ENCODE data around the gene PAIP2B. TPM values are rescaled to one million over a fixed set of nuclear protein-coding genes. Genes with fewer than 3 reads are reported as not detected.
A peak's percentile ranks its signal among the peaks of the same experiment; 100 is the strongest.
"Not testable (repeated sequence)": the region's sequence is repeated elsewhere in the genome, so short reads cannot be mapped to it uniquely, and the experiment has no call there.

The PAIP2B gene
- 1 to 10 TPM; 4.7 to 6.3 TPM for total RNA-seq
- long read RNA-seq, partial matches to known transcripts, result 0 of 2 reads
- long read RNA-seq, other reads (novel, unspliced or antisense), result 2 of 2 reads

DNA sequence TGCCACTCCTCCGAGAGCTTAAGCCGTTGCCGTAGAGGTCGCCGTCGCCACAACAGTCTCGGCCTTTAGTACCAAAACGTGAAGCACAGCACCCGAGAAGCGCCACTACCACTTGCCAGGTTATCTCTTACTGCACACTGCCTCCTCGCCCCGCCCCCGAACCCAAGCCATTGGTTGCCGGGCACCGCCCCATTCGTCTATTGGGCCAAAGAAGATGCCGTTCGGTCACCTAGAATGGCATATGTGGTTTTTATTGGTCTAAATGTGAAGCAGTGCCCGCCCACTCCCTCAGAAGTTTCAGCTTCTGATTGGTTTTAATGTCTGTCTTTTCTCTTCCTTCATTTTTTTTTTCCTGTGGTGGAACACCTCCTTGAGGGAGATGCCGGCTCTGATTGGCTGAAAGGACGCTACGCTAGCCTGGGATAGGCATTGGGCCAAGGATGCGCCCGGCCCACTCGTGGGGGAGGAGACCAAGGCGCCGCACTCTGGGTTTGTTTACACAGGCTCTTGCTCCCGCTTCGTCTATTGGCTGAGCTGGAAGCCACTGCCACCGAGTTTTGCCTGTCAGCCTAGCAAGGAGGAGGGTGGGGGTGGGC is at the start of gene PAIP2B:
PAIP2B (minus strand) TSS at position 139 of the 596 bp plus-strand sequence. CDS start 24,514 bp downstream, outside the sequence.
- DNase-seq (peak; percentile 99), ATAC-seq (peak; percentile 94)
- intact Hi-C loops (cut with DNase I, micrococcal nuclease), result no loop called here

DNA sequence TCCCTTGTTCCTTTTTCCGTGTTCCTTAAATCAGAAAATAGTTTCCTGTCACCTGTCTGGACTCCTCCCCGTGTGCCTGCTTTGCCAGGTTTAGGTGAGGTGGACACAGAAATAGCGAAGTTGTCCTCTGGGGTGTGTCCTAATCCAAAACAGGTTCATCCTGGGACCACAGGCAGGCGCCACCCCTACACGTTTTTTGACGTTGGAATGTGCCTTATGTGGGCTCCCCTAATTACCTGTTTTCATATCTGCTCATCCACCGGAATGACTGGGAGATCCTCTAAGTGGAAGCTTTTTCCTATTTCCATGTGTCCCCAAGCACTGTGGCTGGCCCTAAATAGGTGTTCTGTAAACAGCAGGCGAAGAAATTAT is 49.0 kb upstream of the PAIP2B start:
- intact Hi-C loops (cut with DNase I, micrococcal nuclease), result no loop called here
- no peak for ATAC-seq
- DNase-seq, result peak in 1 of 2 donors; percentile 9

GRCh38 chr2:71269511-71270090 is 42.7 kb upstream of the PAIP2B start:
- intact Hi-C loops (cut with DNase I, micrococcal nuclease), result no loop called here
- ATAC-seq (no peak), DNase-seq (no peak)

DNA sequence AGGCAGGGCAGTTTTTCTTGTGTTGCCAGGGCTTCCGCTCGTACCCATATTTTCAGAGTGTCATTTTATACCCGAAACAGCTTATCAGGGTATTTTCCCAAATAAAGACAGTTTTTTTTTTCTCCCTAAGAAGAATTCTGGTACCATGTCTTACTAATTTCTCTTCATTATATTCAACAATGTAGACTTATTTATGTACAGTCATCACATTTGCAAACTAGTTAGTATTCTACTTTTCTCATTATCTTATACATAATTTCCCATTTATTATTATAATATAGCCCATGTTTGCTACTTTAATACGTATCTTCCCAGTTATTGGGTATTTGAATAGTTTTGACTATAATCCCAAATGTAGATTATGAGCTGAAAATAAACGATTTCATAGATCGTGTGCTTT is 36.5 kb upstream of the PAIP2B start:
- intact Hi-C loops (cut with DNase I, micrococcal nuclease), result no loop called here
- ATAC-seq (no peak), DNase-seq (no peak)

DNA sequence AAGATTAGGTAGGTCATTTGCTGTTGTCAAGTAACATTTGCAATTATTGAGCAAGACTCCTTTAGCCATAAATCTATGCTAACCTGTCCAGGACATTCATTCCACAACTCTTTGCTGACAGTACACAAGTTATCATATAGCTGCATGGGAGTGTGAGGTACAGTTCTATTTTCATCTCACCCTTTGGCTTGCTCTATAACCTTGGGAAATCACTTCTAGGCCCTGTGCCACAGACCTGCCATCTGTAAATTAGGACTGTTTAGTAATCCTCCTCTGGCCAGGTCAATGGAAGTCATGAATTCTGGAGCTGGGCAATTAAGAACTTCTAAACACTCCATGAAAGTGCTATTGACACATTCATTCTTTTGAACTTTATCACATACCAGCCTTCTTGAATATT is 34.6 kb upstream of the PAIP2B start:
- intact Hi-C loops (cut with DNase I, micrococcal nuclease), result no loop called here
- DNase-seq (no peak), ATAC-seq (no peak)

- DNase-seq (no peak), ATAC-seq (no peak)
- intact Hi-C loops (cut with DNase I, micrococcal nuclease), result no loop called here
Measured at GRCh38 chr2:71256421-71256820, 29.5 kb upstream of the PAIP2B start.

GRCh38 chr2:71254776-71255175 is 27.9 kb upstream of the PAIP2B start:
- ATAC-seq, result no peak
- no peak for DNase-seq
- intact Hi-C loops (cut with DNase I, micrococcal nuclease), result no loop called here

DNA sequence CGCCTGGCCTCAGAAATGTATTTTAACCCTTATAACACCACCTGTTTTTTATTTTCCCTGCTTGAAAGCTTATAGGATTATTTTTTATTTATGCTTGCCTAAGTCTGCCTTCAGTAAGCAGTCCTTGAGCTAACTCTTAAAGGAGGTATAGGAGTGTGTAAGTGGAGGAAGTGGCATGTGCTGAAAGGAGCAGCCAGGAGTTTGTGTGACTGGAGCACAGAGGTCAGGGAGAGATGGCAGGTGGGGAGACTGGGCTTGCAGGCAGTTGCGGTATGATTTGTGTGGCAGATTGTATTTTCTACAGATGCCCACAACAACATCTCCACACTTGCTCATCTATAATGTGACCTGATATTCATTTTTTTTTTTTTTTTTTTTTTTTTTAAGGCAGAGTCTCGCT is 27.2 kb upstream of the PAIP2B start:
- DNase-seq (no peak), ATAC-seq (no peak)
- intact Hi-C loops (cut with DNase I, micrococcal nuclease), result no loop called here

GRCh38 chr2:71253476-71253875 is 26.6 kb upstream of the PAIP2B start:
- intact Hi-C loops (cut with DNase I, micrococcal nuclease), result no loop called here
- ATAC-seq (no peak), DNase-seq (no peak)

DNA sequence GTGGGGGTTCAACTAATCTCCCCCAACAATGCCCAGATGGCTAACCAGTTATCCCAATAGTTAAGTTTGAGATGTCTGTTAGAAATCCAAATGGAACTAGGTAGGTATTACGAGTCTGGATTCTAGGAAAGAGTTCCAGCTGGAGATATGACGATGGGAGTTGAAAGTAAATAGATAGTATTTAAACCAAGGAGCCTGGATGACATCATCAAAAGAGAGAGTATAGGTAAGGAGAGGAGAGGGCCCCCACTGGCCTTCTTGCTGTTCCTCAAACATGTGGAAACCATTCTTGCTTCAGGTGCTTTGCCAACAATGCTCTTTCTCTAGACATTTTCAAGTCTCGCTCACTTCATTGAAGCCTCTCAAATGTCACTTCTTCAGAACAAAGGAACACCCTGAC is 26.0 kb upstream of the PAIP2B start:
- intact Hi-C loops (cut with DNase I, micrococcal nuclease), result no loop called here
- ATAC-seq (no peak), DNase-seq (no peak)

- intact Hi-C loops (cut with DNase I, micrococcal nuclease), result no loop called here
- ATAC-seq (no peak), DNase-seq (no peak)
Measured at GRCh38 chr2:71250935-71251334, 24.0 kb upstream of the PAIP2B start.

GRCh38 chr2:71244302-71244660 is 17.4 kb upstream of the PAIP2B start:
- intact Hi-C loops (cut with DNase I, micrococcal nuclease), result no loop called here
- ATAC-seq (no peak), DNase-seq (no peak)

GRCh38 chr2:71243634-71244301 is 16.9 kb upstream of the PAIP2B start:
- intact Hi-C loops (cut with DNase I, micrococcal nuclease), result no loop called here
- ATAC-seq, result no peak
- no peak for DNase-seq

DNA sequence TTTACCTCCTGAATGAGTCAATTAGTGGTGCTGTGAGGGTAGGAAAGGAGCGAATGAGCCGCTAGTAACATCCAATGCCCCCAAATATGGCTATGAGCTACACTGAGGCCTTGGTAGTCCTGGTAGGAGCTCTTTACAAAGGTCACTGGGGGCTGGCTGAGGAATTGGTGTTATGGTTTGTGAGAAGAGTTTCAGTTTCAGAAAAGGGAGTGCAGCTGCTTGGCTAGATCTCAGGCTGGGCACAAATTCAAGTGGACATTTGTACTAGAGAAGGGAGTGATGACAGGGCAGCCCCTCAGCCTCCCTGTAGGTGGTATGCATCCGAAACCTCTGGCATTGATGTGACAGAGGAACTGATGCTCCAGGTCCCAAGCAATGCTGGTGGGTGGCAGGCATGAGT is 13.9 kb upstream of the PAIP2B start:
- peak in 1 of 2 donors; percentile 12 for DNase-seq
- no peak for ATAC-seq
- intact Hi-C loops (cut with DNase I, micrococcal nuclease), result no loop called here

- intact Hi-C loops (cut with DNase I, micrococcal nuclease), result no loop called here
- DNase-seq, result no peak
- no peak for ATAC-seq
Measured at GRCh38 chr2:71238089-71238488, 11.2 kb upstream of the PAIP2B start.

DNA sequence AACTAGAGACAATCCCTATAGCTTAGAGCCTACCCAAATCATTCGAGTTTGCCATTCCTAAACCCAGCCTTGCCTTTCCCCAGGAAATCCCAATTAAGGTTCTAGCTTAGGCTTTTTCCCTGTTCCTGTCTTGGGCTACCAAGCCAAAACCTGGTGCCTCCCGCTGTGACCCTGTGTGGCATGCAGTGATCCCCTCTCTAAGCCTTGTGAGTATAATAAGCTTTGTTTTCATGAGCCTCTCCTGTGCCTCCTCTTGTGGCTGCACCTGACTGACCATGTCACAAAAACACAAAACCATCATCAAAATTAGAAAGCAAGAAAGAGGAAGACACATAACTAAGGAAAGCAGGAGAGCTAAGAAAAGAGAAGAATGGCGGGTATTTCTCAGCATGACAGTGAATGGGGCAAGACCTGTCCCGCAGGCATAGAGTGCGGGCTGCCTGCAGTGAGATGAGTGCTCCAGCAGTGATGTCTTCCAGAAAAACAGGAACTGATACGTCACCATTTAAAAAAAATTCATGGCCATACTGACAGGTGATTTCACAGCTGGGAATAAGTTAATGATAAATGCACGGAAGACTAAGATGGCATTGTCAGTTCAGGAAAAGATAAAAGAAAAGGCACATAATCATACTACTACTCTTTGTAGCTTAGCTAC is 9.2 kb upstream of the PAIP2B start:
- intact Hi-C loops (cut with DNase I, micrococcal nuclease), result no loop called here
- ATAC-seq (no peak), DNase-seq (no peak)

- intact Hi-C loops (cut with DNase I, micrococcal nuclease); DNase-seq; ATAC-seq: not testable (repeated sequence)
Measured at GRCh38 chr2:71233072-71233471, 6.2 kb upstream of the PAIP2B start.

- ATAC-seq (peak; percentile 16), DNase-seq (peak; percentile 59 to 66)
- intact Hi-C loops (cut with DNase I, micrococcal nuclease), result no loop called here
Measured at GRCh38 chr2:71226096-71226964, 573 bp downstream of the PAIP2B start.

DNA sequence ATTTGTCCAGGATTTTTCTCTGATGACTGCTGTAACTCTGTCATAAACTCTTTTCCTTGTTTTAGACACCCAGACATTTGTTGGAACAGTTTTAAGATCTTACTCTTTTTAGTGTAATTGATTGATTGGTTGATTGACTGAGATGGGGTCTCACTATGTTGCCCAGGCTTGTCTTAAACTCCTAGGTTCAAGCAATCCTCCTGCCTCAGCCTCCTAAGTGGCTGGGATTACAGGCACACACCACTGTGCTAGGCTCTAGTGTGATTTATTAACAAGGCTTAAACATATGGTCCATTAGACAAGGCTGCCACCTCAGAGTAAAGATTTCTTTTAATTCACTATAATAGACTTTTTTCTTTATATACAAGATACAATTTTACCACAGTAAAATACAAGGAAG is 2.0 kb downstream of the PAIP2B start:
- intact Hi-C loops (cut with DNase I, micrococcal nuclease), result no loop called here
- ATAC-seq, result no peak
- DNase-seq, result no peak

All from left colon (tissue), 2 donors.